ENCODE data around the gene TENM3.

TENM3 gene

DNA sequence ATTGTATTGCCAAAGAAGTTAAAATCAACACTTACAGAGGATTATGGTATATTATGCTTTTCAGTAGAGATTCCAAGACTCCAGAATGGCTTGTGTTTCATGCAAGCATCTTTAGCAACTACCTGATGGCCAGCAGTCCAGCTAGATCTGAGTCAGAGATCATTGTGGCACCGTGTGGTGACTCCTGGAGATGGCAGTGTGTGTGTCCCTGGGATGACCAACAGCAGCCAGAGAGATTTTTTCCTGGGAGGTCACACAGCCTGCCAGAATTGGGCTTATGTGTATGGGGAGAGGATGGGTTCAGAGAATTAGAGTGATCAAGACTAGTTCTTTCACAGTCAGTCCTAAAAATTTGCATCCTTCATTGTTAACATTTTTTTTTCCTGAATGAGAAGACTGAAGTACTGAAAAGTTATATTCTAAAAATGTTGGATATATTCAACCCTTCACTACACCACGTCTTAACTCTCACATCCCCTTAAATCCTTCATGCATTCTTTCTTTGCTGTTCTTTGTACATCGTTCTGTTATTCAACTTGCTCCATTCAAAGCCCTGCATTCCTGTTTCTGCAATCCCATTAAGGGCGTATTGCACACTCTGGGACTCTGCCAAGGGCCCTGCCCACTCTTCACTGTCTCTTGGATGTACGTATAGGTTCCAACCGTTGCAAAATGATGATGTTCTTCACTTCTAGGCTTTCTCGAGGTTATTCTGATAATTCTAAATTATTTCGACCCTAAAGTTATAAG lies 12.4 kb downstream of the TENM3 start:
- DNase-seq, result no peak

DNA sequence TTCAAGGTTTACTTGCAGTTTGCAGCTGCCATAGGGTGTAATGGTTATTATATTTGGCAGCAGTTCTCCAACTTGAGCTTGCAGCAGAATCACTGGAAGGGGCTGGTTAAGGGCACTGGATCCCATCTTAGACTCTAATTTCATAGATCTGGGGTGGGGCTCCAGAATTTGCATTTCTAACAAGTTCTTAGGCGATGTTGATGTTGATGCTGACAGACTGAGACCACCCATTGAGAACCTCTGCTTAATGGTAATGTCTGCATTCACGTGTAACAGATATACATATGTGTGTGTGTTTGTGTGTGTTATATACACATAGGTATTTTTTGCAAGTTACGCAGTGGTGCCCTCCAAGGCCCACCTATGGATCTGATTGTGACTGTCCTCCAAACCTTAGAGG lies 13.8 kb downstream of the TENM3 start:
- DNase-seq, result no peak

DNA sequence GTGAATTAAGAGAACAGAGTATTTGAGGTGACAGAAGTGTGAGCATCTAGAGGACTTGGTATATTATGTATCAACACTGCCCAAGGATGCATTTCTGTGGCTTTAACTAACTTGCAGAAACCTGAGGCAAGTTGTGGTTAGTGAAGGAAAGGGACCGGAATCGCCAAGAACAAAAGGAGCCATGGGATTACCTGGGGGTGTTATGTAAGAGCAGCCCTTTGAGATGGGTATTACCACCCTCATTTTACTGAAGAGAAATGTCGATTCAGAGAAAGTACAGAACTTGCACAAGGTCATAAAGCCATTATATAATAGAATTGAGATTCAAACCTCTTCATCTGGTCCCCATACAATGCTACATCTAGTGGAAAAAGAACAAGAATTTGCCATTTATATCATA lies 14.3 kb downstream of the TENM3 start:
- DNase-seq, result no peak

DNA sequence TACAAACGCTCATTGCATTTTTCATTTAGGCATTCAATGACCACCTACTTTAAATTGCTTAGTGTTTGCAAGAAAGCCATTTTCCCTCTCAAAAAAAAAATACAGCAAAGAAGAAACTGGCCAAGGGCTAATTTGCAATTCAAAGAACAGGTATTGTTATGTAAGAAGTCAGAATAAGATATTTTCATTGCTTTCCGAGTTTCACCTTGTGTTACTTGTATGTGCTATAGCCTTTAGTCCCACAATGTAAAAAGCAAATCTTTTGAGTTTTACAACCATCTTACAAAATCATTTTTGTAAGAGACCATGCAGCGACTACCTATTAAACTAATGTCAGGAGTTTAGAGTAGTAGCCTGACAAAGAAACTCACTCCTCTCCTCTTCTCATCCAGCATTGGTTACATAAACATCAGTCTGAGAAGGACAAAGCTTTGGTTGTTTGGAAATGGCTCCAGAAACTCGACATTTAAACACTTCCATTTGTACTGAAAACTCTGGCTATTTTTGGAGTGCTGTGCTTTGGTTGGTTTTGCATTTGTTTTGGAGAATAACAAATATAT lies 15.3 kb downstream of the TENM3 start:
- DNase-seq, result no peak

DNA sequence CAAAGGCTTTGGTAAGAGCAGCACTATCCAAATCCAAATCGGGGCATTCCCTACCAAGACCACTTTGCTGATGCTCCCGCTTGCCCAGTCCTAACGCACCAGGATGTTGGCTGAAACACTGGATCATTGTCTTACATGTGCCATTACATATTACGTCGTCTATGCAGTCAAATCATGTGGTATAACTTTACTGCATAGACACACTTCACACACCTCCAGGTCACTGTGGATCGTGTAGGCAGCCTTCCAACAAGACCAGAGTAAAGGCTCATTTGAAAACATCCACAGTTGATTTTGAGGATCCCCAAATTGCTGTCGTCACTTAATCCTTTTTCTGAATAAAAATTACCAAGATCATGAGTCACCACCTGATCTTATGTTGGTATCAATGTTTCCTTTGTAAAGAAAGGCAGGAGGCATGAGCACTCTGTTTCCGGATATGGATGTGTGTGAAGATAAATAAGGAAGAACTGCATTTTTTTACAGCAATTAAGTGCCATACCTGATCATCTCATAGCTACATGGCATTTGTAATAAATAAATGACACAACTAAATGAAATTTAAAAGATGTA lies 18.5 kb downstream of the TENM3 start:
- no peak for DNase-seq

DNA sequence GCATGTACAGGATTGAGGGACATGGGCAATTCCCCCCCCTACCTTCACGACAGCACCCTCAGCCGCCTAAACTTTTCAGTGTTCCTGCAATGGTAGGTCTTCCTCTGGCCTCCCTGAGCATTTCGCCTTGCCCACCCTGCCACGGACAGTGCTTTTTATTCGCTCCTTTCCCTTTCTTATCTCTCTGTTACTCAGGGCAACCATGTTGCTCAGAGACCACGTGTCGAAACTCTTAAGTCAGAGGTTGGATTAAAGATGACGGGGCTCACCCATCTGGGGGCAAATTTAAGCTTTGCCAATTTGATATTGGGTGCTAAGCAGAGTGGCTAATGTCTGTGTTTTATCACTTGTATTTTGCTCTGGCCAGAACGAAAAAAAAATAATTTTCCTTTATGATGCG lies 20.4 kb downstream of the TENM3 start:
- DNase-seq, result no peak

DNA sequence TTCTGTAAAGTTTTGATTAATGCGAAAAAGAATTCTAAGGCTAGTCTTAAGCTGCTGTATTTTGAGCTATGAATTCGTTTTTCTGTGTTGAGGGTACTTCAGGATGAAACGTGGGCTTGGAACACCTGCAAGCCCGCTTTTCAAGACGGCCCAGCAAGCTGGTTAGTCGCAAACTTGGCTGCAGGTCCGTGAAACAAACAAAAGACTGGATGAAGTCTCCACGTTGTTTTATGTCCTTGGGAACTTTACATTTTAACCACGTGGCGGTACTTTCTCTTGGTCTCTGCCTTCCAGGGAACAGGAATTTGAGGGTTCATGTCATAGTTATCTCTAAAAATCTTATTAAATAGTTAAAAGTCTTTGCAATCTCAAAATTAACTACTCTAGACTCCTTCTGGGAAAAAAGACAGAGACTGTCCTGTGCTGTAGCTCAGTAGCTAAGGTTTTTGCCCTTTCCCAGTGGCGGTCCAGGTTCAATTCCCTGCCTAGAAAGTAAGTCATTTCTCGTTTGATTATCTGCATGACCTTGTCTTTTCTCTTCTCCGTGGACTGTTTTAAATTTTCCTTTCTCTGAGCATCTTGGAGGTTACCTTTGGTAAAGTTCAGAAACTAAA lies 21.0 kb downstream of the TENM3 start:
- DNase-seq, result no peak

DNA sequence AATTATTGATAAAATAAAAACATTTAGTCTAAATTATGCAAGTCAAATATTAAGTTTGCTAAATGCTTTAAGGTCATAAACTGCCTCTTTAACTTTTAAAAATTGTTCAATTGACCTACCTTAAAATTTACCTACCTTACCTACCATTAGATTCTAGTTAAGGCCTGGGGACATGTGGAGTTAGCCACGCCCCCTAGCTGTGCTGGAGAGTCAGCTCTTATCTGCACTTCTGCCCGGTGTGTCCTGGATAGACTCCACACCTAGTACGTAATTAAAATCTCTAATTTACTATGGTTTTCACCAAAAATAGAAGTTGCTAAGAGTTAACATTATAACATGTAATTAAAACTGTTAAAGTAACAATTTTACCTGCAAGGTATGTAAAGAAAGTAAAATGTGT lies 22.7 kb downstream of the TENM3 start:
- no peak for DNase-seq

DNA sequence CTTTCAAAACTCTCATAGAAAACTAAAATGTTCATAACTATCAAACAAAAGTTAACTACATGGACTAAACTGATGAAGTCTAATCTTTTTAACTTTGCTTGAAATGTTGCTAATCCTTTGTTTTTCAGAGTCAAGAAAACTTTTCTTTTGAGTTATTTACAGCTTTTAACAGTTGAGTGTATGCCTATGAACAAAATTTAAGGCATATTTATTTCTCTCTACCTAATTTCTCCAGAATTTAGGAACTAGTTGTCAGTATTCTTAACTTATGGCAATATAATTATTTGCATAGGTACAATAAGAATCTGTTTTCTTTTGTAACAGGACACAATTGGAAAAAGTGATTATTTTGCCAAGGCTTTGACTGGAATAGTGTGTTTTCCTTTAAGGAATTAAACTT lies 23.8 kb downstream of the TENM3 start:
- no peak for DNase-seq

DNA sequence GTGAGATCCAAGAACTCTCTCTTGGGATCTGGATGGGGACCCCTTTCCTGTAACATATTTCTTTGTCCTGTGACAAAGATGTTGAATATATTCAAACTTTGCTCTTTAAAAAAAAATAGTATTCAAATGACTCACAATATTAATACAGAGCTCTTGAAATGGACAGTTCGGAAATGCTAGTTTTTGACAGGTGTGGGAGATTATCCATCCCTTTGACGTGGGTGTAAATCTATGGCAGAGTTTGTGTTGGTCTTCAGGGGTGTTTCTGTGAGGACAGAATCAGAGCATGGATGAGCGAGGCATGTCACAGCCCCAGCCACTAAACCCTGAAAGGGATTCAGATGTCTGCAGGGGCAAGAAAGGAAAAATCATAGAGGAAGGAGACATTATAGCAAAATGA lies 25.8 kb downstream of the TENM3 start:
- DNase-seq, result no peak

DNA sequence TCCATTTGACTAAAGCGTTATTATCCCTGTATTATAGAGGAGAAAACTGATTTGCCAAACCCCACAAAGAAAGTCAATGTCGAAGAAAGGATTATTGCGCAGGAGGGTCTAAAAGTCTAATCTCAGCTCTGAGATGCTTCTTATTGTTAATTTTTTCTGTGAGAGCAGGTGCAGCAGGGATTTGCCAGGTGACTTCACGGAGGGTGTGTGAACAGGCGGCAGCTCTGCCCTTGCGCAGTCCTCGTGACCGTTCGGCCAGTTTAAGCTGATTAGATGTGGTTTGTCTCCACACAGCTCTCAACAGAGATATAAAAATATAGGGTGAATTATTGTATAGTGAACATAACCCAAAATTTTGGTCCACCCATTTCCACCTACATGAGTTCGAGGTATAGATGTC lies 28.5 kb downstream of the TENM3 start:
- no peak for DNase-seq

DNA sequence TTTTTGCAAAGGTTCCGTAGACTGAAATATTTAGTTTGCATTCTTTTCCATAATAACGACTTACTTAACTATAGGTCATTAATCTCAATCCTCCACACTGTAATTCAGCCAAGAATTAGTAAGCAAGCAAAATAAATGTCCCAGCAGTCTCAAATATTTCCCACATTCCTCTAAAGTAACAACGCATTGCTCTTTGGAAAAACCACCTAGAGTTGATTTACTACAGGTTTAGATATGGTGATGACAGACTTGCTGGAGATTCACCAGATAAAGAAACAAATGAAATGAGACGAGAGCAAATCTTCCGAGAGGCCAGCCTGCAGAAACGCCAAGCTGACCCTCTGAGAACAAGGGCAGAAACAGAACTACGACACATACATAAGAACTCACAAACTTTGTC lies 28.9 kb downstream of the TENM3 start:
- DNase-seq, result no peak

DNA sequence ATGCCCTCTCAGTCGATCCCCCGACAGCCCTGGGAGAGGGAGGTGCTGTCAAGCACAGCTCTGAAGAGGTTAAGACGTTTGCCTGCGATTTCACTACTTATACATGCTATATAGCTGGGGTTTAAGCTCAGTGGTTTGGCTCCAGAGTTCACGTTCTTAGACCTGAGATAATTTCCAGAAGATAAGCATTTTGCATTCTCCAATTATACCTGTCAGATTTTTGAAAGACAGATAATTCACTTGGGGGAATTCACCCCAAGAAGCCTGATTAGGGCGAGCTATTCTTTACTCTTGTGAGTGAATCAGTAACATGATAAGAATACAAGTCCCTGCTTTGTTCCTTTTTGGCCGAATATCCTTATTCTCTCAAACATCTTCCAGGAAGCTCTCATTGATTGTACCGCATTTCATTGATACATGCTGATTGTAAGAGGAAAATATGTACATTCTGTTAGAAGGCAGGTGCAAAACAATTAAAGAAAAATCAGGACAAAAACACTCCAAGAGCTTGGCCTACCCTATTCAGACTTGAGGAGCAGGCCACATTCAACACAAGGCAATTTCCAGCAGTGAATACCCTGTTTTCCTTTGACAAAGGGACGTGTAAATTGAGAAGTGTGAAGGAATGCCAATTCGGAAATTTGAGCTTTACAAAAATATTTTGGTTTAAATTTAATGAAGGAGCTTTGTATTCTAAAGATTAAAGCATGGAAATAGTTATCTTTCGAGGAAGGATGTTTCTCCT lies 30.2 kb downstream of the TENM3 start:
- DNase-seq, result no peak

DNA sequence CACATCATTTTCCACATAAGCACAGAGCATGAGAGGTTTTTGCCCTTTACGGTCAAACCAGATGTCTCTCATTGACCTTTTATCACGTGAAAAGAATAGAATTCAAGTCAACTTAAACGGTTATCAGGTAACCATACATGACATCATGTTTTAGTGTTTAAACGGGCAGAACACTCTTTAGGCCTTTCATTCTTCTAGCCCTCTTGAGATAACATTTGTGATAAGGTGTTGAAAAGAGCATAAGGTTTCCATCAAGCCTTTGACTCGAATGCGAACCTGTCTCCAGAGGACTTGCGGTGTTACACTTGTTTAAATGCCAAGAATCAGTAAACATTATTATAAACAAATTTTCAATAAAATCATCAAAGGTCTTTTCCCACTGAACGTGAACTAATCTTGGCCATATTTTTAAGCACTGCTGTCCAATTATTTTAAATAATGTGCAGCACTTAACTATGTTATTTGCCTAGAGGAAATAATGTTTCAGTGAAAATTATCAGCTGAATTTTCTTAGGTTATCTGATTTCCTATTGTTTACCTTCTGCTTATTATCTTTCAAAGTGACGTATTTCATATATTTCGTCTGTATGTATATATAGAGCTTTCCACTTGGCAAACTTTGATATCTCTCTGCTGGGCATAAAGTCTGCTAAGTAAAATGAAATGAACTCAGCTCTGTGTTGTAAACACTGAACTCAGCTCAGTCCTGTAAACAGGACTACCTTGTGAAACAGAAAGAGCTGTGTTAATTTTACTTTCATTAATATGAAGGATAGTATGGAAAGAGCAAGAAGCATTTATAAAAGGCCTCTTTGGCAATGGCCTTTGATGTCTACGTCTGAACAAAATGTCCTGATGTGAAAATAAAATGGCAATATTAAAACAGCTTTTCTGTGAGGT lies 33.3 kb downstream of the TENM3 start:
- no peak for DNase-seq

DNA sequence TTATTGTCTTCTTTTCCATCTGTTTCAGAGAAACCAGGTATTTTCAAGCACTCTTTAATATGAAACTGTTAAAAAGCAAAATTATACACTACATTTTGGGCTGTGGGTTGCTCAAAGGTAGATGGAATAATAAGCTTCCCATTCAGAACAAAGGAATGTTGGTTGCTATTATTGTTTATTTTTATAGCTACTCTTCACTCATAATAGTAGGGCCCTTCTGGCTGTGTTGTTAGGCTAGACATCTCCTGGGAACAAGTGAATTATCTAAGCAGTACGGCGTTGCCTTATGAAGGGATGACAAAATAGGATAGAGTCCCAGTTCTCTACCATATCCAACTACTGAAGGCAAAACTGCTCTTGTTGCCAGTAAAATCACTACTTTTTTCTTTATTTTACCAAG lies 34.2 kb downstream of the TENM3 start:
- DNase-seq, result no peak

DNA sequence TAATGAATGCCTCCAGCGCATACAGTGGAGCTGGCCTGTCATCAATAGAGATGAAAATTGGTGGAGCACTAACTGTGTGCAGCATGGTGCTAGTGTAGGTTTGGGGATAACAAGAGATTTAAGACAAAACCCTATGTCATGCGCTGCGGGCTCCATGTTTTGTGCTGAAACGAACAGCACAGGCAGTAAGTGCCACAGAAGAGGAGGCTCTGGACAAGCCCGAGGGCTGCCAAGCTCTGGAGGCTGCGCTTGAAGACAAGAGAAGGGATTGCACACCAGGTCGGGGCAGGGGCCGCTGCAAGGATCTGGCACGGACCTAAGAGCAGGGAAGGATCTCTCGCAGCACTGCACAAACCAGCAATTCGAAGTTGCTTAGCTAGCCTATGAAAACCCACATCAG lies 35.5 kb downstream of the TENM3 start:
- DNase-seq, result no peak

DNA sequence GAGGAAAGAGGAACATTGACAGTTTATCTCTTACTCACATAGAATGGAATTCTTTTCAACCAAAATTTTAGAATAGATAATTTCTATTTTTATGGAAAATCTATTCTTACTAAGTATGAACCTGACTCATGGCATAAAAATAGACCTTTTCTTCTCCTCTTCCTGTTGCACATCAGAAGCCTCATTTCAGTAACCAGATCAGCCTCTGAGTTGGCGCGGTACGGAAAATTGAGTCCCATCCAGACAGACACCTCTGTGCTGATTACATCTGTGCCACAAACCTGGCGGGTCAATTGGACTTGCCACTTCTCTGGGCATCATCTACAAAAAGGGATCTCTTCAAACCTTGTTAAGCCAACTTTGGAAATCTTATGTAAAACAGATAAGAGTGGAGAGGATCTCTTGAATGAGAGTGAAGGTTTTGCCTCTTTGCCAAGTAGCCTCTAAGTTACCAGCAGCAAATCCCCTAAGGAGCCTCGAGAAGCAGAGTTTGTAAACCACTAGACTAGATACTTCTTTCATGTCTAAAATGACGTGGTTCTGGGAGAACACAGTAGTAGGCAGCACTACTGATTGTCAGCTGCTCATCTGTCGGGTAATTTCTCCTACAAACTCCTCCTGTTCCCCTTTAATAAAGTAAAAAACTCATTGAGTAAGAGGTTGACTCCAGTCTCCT lies 37.4 kb downstream of the TENM3 start:
- DNase-seq, result no peak

DNA sequence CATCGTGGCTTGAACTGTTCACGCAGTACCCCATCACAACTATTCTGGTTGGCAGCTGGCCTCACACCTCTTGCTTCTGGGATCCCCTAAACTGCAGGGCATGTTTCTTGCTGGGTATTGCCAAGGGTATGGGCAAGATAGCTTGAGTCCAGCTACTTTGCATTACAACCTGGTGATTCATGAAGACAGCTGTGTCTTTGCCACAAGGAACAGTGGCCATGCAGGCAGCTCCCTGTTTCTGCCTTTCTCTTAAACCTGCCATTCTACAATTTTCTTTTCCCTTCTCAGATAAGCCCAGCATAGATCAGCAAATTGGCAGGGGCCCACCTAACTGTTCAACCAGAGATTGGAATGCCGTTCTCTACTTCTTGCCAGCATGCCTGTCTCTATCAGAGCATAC lies 42.8 kb downstream of the TENM3 start:
- DNase-seq, result no peak

DNA sequence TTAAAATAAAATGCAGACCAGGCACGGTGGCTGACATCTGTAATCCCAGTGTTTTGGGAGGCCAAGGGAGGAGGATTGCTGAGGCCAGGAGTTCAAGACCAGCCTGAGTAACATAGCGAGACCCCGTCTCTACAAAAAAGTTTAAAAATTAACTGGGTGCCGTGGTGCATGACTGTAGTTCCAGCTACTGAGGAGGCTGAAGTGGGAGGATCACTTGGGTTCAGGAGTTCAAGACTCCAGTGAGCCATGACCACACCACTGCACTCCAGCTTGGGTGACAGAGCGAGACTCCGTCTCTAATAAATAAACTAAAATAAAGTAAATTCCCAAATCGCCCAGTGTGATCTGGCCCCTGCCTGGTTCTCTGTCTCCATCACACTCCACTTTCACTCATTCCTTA lies 43.7 kb downstream of the TENM3 start:
- DNase-seq, result no peak

DNA sequence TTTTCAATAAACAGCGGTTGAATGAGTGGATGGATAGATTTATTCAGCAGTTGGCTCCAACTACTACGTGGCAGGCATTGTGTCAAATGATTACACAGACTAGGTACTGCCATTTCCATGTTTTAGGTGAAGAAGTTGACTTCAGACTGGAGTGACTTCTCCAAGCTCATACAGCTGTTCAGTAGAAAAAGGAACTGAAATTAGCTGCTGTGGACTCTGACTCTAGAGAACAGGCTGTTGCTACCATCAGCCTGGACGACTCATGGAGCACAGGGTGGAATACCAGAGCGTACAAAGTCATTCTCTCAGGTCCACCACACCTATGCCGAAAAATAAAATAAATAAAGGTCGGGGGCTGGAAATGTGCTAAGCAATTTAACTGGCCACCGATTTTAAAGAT lies 45.3 kb downstream of the TENM3 start:
- DNase-seq, result no peak

DNA sequence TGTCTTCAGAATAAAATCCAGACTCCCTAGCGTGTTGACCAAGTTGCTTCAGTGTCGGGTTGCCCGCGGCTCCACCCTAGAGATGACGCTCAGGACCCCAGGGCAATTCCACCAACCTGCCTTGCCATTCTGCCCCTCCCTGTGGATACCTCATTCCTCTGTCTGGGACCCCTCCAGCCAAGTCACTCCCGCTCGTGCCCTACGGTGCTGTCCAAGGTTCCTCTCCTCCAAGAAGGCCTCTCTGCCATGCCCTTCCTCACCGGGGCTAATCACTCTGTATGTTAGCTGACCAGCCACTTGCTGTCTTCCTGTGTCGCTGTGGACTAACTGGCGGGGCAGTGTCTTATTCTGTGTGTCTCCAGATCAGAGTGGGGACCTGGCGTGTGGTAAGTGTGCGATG lies 46.6 kb downstream of the TENM3 start:
- no peak for DNase-seq

DNA sequence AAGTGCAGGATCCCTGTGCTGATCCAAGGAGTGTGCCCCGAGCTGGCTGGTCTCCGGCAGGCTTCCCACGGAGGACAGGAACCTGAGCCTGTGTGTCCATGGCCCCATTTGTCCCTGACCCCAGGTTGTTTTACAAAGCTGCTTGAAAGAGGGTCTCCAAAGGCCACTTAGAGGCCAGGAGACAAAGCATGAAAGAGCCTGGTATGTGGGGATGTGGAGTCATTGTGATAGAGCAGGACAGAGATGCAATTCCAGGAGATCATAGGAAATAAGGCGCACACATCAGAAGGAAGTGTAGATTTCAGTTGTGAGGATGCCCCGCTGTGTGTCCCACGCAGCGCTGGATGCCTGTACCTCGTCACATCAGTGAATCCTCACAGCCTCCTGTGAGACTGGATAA lies 48.0 kb downstream of the TENM3 start:
- no peak for DNase-seq
